Natural killer cell (primary cell): ENCODE measurements around the gene PDGFRA. TPM values are rescaled to one million over a fixed set of nuclear protein-coding genes. Genes with fewer than 3 reads are reported as not detected.

Experiments used
- ATAC-seq, 3 donors: fragments of 150-1000 bp in 2 of 3; fragments of 200-7000 bp in 1 of 3; cut with Tn5 transposase; 1 replicate in 1 of 3; 2 replicates in 2 of 3; pipeline ENCODE4 v1.10.0; 2021; ENCODE audit warnings: mild to moderate bottlenecking in 2 of 3, moderate library complexity in 2 of 3
- DNase-seq, 2 donors: peaks; one replicate each; pipeline versions ENCODE4 v3.0.0 to v3.0.0-alpha.2; 2013 to 2021; ENCODE audit warnings: mixed read lengths in 1 of 2
- H3K27ac ChIP-seq: one replicate; pipeline ENCODE4 v1.5.1; 2013; ENCODE audit warnings: mild to moderate bottlenecking, low read length
- H3K27me3 ChIP-seq: one replicate; pipeline ENCODE4 v1.6.1; 2013; ENCODE audit warnings: low read length; ENCODE audit not compliant: control insufficient read depth, insufficient read depth
- H3K36me3 ChIP-seq: one replicate; pipeline ENCODE4 v1.6.1; 2013; ENCODE audit warnings: low read length; ENCODE audit not compliant: control insufficient read depth, insufficient read depth
- H3K4me1 ChIP-seq: one replicate; pipeline ENCODE4 v1.6.1; 2013; ENCODE audit warnings: low read length; ENCODE audit not compliant: control insufficient read depth, insufficient read depth
- H3K4me3 ChIP-seq: one replicate; pipeline ENCODE4 v1.5.1; 2013; ENCODE audit warnings: low read length
- H3K9me3 ChIP-seq: one replicate; pipeline ENCODE4 v1.6.1; 2013; ENCODE audit warnings: low read length; ENCODE audit not compliant: control insufficient read depth, insufficient read depth
- H3K27ac Mint-ChIP-seq, 2 donors: one replicate each; pipeline ENCODE4 v1.8.0; 2022; ENCODE audit warnings: mild to moderate bottlenecking in 2 of 2, mixed read lengths in 2 of 2, moderate library complexity in 1 of 2
- H3K27me3 Mint-ChIP-seq, 2 donors: one replicate each; pipeline ENCODE4 v1.8.0; 2022; ENCODE audit warnings: low read depth in 2 of 2, mixed read lengths in 2 of 2
- H3K36me3 Mint-ChIP-seq: one replicate; pipeline ENCODE4 v1.8.0; 2022; ENCODE audit warnings: mixed read lengths
- H3K4me1 Mint-ChIP-seq, 2 donors: one replicate each; pipeline ENCODE4 v1.8.0; 2022; ENCODE audit warnings: mixed read lengths in 2 of 2
- H3K4me3 Mint-ChIP-seq: one replicate; pipeline ENCODE4 v1.8.0; 2022; ENCODE audit warnings: mild to moderate bottlenecking, moderate library complexity, mixed read lengths
- H3K9me3 Mint-ChIP-seq, 2 donors: one replicate each; pipeline ENCODE4 v1.8.0; 2022; ENCODE audit warnings: mixed read lengths in 2 of 2
- CTCF ChIP-seq: fragments of 200-600 bp; IDR thresholded peaks from one replicate; pipeline ENCODE4 v1.8.0; 2022; ENCODE audit warnings: antibody characterized with exemption
- WGBS: methylation state at CpG from one replicate; pipeline ENCODE4 v1.1.7; 2013; ENCODE audit warnings: missing lambda C conversion rate; ENCODE audit not compliant: insufficient coverage; 5-methylcytosine and 5-hydroxymethylcytosine counted together
- intact Hi-C: fragments of 100-400 bp; cut with micrococcal nuclease; formaldehyde crosslinking; loops from one replicate; pipeline ENCODE4 v1.14.2; 2022
- total RNA-seq, 4 donors: library from RNA; stranded (reverse); fragments of 120-200 nt in 1 of 4; gene quantifications; one replicate each; pipeline versions ENCODE4 v1.2.3 to v1.2.4, GENCODE V29; 2013 to 2022

PDGFRA gene
- total RNA-seq, 3 donors from 2014 or later (not counting 1 experiment from before 2014, with no cell fraction given): 0.05 TPM; not detected in 2

- H3K4me1 Mint-ChIP-seq: no peaks in the 10 kb centered on the region
- no peaks in the 10 kb centered on the region for H3K9me3 Mint-ChIP-seq
- H3K27ac Mint-ChIP-seq: no peak overlapping the region
- H3K4me3 ChIP-seq: no peak overlapping the region
- WGBS: 82% methylated on average over 3 of the region's 3 CpGs
- no peak for TF ChIP-seq CTCF
- no peaks in the 10 kb centered on the region for H3K27me3 ChIP-seq
- H3K4me3 Mint-ChIP-seq: no peak overlapping the region
- DNase-seq: no peak
- intact Hi-C loops: no loop called here
- H3K27me3 Mint-ChIP-seq: no peaks in the 10 kb centered on the region
- no peak for ATAC-seq
- H3K4me1 ChIP-seq: no peaks in the 10 kb centered on the region
- no peaks in the 10 kb centered on the region for H3K36me3 ChIP-seq
- no peak overlapping the region for H3K27ac ChIP-seq
- no peaks in the 10 kb centered on the region for H3K36me3 Mint-ChIP-seq
- no peaks in the 10 kb centered on the region for H3K9me3 ChIP-seq
Measured at GRCh38 chr4:54290980-54291379, 61.9 kb downstream of the PDGFRA start.

- Histone ChIP-seq H3K36me3 (no peaks in the 10 kb centered on the region), H3K27ac (no peak overlapping the region), H3K9me3 (no peaks in the 10 kb centered on the region), H3K4me1 (no peaks in the 10 kb centered on the region), H3K27me3 (no peaks in the 10 kb centered on the region), H3K4me3 (no peak overlapping the region)
- 85% methylated on average over 4 of the region's 7 CpGs for WGBS
- Mint-ChIP-seq H3K27ac (no peak overlapping the region), H3K27me3 (no peaks in the 10 kb centered on the region), H3K4me1 (no peaks in the 10 kb centered on the region), H3K36me3 (no peaks in the 10 kb centered on the region), H3K4me3 (no peak overlapping the region), H3K9me3 (no peaks in the 10 kb centered on the region)
- intact Hi-C loops: no loop called here
- TF ChIP-seq CTCF: no peak
- ATAC-seq: no peak
- no peak for DNase-seq
Measured at GRCh38 chr4:54296548-54297203, 67.6 kb downstream of the PDGFRA start.

GRCh38 chr4:54308110-54308509, 79.0 kb downstream of the PDGFRA start:
- WGBS: 8% methylated on average over 1 of the region's 2 CpGs
- no peaks in the 10 kb centered on the region for H3K36me3 Mint-ChIP-seq
- DNase-seq (no peak), ATAC-seq (no peak)
- no peaks in the 10 kb centered on the region for H3K4me1 Mint-ChIP-seq
- no peaks in the 10 kb centered on the region for H3K9me3 ChIP-seq
- no peak overlapping the region for H3K27ac Mint-ChIP-seq
- no peaks in the 10 kb centered on the region for H3K4me1 ChIP-seq
- H3K27me3 ChIP-seq: no peaks in the 10 kb centered on the region
- peaks cover 6 to 30% of the 10 kb centered on the region in 2 donors for H3K27me3 Mint-ChIP-seq
- no peak for TF ChIP-seq CTCF
- H3K36me3 ChIP-seq: no peaks in the 10 kb centered on the region
- H3K9me3 Mint-ChIP-seq: no peaks in the 10 kb centered on the region
- no peak overlapping the region for H3K4me3 Mint-ChIP-seq
- no peak overlapping the region for H3K27ac ChIP-seq
- no peak overlapping the region for H3K4me3 ChIP-seq
- intact Hi-C loops: no loop called here
